GM18858 (cell line): Measurements from ENCODE around the gene SYNGR4.
A peak's percentile ranks its signal among the peaks of the same experiment; 100 is the strongest.
"Not testable (repeated sequence)": the region's sequence is repeated elsewhere in the genome, so short reads cannot be mapped to it uniquely, and the experiment has no call there.

Source experiments
- ATAC-seq: cut with Tn5 transposase; IDR thresholded peaks from one replicate; pipeline ENCODE4 v1.9.1; 2021; ENCODE audit not compliant: unreplicated experiment

Gene SYNGR4, protein sequence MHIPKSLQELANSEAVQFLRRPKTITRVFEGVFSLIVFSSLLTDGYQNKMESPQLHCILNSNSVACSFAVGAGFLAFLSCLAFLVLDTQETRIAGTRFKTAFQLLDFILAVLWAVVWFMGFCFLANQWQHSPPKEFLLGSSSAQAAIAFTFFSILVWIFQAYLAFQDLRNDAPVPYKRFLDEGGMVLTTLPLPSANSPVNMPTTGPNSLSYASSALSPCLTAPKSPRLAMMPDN

DNA sequence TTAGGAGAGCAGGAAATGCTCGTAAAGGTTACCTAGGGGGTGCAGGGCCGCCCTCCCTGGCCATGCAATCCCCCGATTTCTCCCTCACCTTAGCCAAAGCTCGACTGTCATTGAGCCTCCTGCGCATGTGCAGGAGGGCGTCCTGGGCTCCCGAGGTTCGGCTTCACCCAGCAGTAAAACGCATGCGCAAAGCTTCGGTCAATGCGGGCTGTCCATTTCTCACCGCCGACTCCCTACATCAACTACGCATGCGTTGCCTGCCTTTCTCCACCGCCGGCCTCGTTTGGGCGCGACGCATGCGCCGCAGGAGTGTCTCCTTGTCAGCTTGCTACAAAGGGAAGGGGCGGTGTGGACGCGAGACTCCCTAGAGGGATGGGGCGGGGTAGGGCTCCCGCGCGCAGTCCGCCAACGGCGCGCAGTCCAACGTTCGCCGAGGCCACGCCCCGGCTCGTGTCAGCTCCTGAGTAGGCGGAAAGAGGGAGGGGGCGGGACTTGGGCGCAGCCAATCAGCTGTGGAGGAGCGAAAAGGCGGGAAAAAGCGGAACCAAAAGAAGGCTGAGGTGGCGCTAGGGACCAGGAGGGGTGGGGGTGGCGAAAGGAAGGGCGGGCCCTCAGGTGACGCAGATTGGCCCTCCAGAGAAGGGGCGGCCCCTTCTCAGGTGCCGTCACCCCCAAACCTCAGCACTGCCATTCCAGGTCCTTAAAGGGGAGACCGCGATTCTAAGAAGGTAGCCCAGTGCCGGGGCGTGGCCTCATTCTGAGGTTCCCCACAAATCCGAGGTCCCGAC is at the start of gene SYNGR4, which contains the start of gene TMEM143:
TSS of gene SYNGR4 (plus strand) at position 558 of the 788 bp plus-strand sequence. CDS start 1,476 bp downstream, outside the sequence.
TSS of gene TMEM143 (minus strand) at position 131 of the 788 bp plus-strand sequence. CDS start at position 111, 20 bp downstream.
- peak; percentile 55 for ATAC-seq

DNA sequence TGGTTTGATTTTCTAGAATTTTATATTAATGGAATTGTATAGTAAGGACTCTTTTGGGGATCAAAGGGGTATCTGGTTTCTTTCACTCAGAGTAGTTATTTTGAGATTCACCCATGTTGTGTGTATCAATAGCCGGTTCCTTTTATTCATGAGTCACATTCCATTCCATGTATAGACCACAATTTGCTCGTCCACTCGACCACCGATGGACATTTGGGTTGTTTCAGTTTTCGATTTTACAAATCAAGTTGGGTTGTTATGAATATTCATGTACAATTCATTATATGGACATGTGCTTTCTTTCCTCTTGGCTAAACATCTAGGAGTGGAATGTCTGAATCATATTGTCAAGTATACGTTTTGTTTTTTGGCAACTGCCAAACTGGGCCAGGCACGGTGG is 48.5 kb upstream of the SYNGR4 start:
- no peak for ATAC-seq

DNA sequence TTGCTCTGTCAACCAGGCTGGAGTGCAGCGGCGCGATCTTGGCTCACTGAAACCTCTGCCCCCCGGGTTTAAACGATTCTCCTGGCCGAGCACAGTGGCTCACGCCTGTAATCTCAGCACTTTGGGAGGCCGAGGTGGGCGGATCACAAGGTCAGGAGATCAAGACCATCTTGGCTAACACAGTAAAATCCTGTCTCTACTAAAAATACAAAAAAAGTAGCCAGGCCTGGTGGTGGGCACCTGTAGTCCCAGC is 46.5 kb upstream of the SYNGR4 start:
- not testable (repeated sequence) for ATAC-seq

DNA sequence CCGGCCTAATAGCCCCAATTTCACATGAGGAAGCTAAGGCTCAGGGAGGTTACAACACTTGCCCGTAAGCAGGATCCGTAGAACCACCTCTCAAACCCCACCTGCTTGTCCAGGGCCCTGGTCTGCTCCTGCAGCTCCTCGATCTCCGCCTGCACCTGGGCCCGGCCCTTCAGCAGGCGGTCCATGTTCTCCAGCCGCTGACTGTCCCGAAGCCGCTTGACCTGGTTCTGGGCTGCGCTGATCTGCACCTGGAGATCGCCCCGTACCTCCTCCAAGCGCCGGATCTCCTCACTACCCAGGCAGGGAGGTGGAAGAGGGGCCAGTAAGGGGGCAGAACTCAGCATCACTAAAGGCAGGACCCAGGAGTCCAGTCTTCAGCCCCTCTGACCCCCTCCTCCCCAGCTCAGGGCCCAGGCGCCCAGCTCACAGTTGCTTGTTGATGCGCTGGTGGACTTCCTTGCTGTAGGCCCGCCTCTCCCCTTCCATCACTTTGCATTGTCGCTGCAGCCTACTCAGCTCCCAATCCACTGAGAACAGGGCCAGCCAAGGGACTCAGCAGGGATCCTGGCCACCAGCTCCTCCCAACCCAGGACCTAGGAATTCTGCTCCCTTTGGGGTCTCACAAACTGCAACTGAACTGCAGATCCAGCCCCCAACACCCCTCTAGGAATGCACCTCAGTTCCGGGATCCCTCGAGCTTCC is 45.7 kb upstream of the SYNGR4 start:
- no peak for ATAC-seq

DNA sequence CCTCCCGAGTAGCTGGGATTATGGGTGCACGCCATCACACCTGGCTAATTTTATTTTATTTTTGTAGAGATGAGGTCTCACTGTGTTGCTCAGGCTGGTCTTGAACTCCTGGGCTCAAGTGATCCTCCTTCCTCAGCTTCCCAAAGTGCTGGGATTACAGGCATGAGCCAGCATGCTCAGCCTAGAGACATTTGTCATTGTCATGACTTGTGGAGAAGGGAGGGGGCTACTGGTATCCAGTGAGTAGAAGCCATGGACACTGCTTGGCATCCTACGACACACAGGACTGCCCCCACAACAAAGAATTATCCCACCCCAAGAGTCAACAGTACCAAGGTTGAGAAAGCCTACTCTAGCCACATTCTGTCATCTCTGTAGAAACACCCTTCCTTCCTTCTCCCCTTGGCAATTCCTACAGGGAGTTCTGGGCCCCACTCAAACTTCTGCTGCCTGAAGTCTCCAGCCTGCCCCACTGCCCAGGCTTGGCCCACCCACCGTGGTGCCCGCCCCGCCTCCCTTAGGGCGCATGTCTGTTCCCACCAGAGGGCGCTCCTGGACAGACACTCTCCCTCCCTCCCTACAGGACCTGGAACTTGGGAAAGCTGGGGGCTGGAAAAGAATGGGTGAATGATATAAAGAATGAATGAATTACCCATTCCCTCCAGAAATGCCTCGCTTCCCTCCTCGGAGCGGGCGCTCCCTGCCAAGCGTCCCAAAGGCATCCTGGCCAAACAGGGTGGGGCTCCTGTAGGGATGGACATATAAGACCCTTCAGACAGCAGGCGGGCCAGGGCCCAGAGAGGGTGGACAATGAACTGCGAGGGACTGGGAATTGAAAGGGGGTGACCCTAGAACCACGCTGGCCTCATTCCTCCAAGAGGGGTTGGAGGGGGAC is 44.3 kb upstream of the SYNGR4 start:
- no peak for ATAC-seq

DNA sequence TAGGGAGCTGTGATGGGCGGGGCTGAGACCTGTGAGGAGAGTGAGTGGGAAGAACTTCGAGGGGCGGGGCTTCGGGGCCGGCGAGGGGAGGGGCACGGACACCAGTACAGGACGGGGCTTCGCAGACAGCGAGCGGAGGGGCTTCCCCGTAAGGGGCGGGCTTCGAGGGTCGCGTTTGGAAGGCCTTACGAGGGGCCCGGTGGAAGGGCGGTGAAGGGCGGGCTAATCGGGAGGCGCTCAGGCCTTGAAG is 42.9 kb upstream of the SYNGR4 start:
- ATAC-seq = peak; percentile 29

DNA sequence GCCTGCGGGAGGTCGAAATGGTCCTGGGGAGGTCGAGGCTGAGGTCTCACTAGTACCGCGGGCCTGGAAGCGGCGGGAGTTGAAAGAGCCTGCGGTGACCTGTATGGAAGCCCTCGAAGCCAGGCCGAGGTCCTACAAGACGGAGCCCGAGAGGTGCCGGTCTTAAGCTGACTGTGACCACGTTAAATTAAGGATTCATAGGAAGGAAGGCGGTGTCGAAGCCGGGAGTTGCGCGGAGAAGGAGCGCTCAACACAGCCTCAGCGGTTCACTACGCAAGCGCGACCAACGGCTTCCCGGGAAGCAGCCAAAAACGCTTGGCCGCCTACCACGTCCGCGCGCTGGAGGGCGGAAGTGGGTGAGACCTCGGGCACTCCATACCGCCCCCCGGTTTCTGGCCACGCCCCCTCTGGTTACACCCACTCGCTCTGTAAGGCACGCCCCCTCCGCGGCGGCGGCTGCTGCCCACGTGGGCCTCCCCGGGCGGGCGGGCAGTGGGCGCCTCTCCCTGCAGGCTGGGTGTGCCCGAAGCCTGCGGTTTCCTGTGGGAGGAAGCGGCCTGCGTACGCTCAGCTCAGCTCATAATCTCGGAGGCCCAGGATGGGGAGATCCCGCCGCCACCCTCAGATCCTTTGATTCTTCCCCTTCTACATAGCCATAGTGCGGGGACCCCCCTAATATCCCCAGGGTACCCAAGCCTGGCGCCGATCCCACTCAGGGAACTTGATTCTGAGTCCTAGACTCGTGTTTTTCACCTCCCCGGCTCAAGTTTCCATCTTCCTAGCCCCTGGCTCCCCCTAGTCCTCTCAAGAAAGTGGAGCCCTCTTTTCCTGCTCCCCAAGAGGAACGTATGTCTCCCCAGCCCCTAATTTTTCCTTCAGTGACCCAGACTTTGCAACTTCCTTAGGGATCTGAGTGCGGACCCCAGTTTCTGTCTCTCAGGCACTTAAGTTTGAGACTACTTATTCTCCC is 42.3 kb upstream of the SYNGR4 start:
- peak; percentile 39 for ATAC-seq

DNA sequence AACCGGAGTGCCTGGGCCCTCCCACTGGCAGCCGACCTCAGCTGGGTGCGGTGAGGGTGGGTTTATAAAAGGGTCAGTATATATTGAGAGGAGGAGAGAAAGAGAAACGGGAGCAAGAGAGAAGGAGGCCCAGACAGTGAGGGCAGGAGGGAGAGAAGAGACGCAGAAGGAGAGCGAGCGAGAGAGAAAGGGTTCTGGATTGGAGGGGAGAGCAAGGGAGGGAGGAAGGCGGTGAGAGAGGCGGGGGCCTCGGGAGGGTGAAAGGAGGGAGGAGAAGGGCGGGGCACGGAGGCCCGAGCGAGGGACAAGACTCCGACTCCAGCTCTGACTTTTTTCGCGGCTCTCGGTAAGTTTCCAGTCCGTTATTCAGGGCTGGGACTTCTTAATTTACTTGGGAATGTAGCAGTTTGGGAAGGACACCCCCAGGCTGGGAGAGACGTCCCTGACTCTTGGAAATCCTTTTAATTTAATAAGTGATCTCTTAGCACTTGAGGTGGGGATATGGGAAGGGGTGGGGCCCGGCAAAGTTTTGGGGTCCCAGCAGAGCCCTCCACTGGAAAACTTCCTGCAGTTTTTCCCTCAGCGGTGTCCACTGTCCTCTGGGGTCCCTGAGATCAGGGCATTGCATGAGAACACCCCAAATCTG is 38.8 kb upstream of the SYNGR4 start, which contains the start of gene EMP3:
TSS of gene EMP3 (plus strand) at position 288 of the 646 bp plus-strand sequence. CDS start 1,293 bp downstream, outside the sequence.
- ATAC-seq = no peak

DNA sequence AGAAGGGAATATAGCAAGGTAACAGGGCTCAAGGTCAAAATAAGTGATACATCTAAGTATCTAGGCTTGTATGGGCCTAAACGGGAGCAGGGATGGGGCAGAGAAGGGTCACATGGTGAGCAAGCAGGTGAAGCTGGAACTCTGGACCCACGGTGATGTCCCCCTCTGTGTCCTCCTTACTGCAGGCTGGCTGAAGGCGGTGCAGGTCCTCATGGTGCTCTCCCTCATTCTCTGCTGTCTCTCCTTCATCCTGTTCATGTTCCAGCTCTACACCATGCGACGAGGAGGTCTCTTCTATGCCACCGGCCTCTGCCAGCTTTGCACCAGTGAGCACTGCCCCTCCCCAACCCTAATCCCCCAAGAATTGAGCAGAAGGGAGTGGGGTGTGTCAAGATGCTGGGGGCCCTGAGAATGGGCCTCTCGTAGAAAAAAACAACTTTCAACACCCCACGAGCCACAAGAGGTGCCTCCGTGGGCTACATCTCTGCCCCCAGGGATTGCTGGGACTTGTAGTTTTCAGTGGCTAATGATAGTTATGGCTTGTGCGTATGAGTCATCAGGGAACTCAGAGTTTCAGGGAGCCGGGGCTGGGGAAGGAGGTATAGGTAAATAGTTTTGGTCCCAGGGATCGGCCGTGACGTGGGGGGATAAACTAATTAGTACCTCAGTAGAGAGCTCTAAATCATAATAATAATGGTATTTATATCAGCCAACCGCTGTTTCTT is 34.8 kb upstream of the SYNGR4 start:
- ATAC-seq = no peak

DNA sequence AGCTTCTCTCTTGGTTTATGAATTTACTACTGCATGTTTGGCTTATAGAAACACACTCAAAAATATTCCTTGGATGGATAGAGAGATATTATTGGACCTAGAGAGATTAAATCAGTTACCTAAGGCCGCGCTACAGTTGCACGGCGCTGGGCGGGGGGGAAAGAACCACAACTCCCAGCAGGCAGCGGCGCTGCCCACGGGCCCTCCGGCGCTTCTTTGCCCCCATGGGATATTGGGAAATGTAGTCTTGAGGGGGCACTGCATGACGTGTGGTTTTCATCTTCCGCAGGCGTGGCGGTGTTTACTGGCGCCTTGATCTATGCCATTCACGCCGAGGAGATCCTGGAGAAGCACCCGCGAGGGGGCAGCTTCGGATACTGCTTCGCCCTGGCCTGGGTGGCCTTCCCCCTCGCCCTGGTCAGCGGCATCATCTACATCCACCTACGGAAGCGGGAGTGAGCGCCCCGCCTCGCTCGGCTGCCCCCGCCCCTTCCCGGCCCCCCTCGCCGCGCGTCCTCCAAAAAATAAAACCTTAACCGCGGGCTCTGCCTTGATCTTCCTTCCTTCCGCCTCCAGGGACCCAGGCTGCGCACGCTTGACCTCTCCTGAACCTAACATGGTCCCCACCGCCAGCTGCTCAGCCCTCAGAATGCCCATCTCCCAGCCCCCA is 34.0 kb upstream of the SYNGR4 start:
- ATAC-seq = no peak

DNA sequence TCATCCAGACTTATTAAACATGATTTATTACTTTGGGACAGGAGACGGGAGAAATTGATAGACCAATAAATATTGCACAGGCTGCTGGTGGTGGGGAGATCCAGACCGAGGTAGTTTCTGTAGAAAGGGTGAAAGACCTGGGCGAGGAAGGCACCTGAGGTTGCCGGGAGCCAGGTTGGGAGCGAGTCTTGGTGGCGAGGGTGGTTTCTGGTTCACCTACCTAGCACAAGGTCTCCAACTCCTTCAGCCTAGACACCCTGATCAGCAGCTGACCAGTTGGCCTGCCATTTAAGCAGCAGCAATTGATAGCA is 31.9 kb upstream of the SYNGR4 start:
- ATAC-seq = no peak

DNA sequence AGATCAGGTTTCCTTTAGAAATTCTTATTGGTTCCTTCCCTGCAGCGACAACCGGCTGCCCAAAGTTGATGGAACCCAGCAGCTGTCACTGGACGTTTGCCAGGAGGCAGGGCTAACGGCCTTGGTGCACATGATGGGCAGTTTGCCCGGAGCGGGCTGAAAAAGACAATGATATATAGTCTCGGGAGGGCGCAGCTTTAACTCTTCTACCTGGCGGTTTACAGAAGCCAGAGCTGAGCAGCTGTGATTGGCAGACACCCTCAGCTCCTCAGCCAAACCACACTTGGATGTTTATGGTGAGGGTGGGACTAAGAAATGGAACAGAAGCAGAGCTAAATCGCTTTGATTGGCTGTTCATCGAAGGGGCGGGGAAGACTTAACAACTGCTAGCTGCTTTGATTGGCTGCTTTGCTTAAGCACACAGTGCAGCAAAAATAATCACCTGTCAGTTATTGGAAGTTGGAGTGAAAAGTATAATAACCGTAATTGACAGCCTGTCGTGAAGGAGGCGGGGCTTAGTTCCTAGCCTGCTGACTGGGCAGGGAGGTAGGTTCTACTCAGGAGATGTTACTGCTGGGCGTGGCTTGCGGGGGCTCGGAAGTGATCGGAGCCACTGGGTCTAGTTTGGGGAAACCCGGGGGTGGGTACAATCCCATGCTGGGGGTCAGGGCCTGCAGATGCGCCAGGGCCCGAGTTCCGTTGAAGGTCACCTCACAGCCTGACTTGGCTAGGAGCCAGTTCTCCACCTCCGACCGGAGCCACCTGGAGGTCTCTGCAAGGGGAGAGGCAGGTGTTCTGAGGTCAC is 31.3 kb upstream of the SYNGR4 start:
- ATAC-seq = peak; percentile 51

DNA sequence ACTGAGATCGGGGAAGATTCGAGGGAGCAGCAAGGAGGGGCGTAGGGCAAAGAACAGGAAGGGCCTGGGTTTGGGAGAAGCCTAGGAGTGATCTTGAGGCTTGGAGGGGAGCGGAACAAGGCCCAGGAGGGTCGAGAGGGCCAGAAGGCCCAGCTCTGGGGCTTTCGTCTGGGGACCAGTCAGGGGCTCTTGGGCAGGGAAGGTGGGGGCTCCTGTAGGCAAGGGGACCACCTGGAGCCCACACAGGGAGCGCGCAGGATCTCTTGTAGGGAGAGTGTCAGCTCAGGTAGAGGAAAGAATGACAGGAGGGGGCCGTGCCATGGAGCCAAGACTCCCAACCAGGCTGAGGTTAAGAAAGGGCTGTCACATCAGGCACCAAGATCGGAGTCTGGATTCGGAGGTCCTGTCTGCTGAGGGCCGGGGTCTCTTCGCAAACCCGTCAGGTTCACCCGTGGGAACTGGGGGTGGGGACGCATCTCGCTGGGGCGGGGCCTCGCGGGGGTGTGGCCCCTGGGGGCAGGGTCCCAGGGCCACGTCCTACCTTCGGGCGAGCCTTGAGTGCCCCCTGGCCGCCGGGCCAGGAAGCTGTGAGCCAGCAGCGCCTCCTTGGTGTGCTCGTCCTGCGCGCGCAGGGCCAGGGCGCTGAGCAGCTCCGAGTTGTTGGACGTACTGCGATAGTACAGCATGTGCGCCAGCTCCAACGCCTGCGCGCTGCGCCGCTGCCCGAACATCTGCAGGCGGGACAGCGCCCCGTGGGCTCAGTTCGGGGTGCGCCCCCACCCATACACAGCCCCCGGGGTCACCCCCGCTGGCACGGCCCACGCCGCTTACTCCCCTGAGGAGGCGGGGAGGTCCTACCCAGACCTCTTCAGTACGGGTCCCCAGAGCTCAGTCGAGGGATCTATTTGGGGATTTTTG is 30.4 kb upstream of the SYNGR4 start:
- peak; percentile 40 for ATAC-seq

DNA sequence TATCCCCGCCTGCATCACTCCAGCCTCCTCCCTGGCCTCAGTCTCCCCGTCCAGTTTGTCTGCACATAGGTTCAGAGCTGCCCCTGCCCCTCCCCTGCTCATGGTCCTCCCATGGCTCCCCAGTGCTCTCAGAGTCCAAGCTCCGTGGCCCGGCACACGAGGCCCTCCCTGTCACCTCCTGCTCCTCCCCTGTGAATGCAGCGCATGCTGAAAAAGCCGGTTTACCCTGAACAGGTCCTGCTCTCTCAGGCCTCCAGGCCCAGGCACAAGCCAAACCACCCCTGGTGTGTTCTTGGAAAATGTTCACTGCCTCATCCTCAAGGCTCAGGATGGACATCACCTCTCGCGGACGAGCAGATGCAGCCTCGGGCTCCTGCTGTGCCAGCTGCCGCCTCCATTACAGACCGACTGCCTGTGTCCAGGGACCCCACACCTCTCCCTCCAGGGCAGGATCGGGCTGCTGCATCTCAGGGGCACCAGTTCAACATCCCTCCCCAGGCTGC is 25.9 kb upstream of the SYNGR4 start:
- no peak for ATAC-seq

DNA sequence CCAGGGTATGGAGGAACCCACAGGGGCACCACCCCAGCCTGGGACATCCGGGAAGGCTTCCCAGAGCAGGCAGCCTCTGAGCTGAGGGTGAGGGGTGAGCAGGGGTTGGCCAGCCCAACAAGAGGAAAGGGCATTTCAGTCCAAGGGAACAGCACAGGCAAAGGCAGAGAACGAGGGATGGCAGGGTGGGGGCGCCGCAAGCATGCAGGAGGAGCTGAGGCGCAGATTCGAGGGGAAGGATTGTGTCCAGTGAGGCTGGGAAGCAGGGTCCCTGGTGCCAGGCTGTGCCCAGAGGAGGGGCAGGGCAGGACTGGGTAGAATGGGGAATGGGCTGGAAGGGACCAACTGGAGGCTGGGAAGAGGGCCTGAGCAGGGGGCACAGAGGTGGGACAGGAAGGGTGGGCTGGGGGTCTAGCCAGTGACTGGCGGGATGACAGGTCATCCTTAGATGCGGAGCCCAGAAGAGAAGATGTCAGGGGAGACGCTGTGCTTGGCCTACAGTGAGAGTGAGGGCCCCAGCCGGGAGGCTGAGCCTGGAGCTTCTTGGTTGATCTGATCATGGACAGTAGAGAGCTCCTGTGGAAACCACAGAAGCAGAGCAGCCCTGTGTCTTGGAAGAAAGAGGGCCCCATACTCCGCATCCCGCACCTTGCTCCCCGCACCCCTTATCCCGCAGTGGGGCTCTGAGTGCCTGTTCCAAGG is 25.2 kb upstream of the SYNGR4 start:
- no peak for ATAC-seq

DNA sequence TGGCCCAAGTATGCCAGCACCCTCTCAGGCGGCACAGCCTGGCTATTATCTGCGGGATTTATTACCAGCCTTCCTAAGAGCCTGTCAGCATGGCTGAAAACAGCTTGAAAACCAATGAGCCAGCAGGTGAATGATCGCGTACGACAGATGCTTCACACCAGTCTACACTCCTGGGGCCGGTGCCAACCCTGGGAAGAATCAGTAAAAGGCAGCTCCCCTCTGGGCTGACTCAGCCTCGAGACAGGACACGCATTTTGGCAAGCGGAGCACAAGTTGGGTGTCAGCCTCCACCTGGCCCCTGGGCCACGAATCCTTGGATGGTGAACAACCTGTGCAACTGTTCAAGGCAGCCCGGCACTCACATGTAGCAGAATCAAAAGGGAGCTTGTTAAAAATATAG is 23.2 kb upstream of the SYNGR4 start:
- no peak for ATAC-seq
